Osteoblast (primary cell): Measurements from ENCODE around the gene TMEM119. TPM values are rescaled to one million over a fixed set of nuclear protein-coding genes. Genes with fewer than 3 reads are reported as not detected.
A peak's percentile ranks its signal among the peaks of the same experiment; 100 is the strongest.

Source experiments
- DNase-seq: peaks from one replicate; pipeline ENCODE4 v3.0.0; 2011; ENCODE audit warnings: low spot score, mixed read lengths; ENCODE audit not compliant: insufficient read length; ENCODE audit errors: missing footprints
- H2AFZ ChIP-seq: 2 replicates; pipeline ENCODE4 v1.6.0; 2011; ENCODE audit warnings: mild to moderate bottlenecking, low read length
- H3K27ac ChIP-seq: 2 replicates; pipeline ENCODE4 v1.5.1; 2011; ENCODE audit warnings: mild to moderate bottlenecking, low read depth, low read length, moderate library complexity
- H3K27me3 ChIP-seq: 2 replicates; pipeline ENCODE4 v1.6.0; 2012; ENCODE audit warnings: mild to moderate bottlenecking, control low read depth, inconsistent platforms, low read length, moderate library complexity; ENCODE audit not compliant: insufficient read depth
- H3K36me3 ChIP-seq: 2 replicates; pipeline ENCODE4 v1.5.1; 2011; ENCODE audit warnings: mild to moderate bottlenecking, low read length, control low read depth, moderate library complexity; ENCODE audit not compliant: insufficient read depth
- H3K4me1 ChIP-seq: 2 replicates; pipeline ENCODE4 v1.5.1; 2011; ENCODE audit warnings: mild to moderate bottlenecking, low read length, control low read depth, moderate library complexity; ENCODE audit not compliant: insufficient read depth
- H3K4me2 ChIP-seq: 2 replicates; pipeline ENCODE4 v1.6.0; 2011; ENCODE audit warnings: mild to moderate bottlenecking, low read length; ENCODE audit not compliant: insufficient read depth
- H3K4me3 ChIP-seq: fragments of 200-600 bp; sonication (generic); 3 replicates; pipeline ENCODE4 v1.5.1; 2012; ENCODE audit warnings: mild to moderate bottlenecking, low read length, inconsistent platforms; ENCODE audit not compliant: insufficient read depth
- H3K79me2 ChIP-seq: 2 replicates; pipeline ENCODE4 v1.6.0; 2012; ENCODE audit warnings: mild to moderate bottlenecking, low read length, control low read depth, inconsistent platforms; ENCODE audit not compliant: insufficient read depth
- H3K9me3 ChIP-seq: 2 replicates; pipeline ENCODE4 v1.5.1; 2011; ENCODE audit warnings: low read depth, low read length, control low read depth
- H4K20me1 ChIP-seq: 2 replicates; pipeline ENCODE4 v1.6.0; 2012; ENCODE audit warnings: mild to moderate bottlenecking, low read length, control low read depth; ENCODE audit not compliant: insufficient read depth
- CTCF ChIP-seq: IDR thresholded peaks from 2 replicates; pipeline ENCODE4 v1.5.1; 2011; ENCODE audit warnings: mild to moderate bottlenecking, low read depth, low read length, moderate library complexity; ENCODE audit errors: extremely low read depth
- total RNA-seq: library from RNA; depleted of rRNA; stranded (reverse); fragments of >200 nt; gene quantifications from 2 replicates; pipeline ENCODE4 v1.2.3, GENCODE V29; 2012

Gene TMEM119
- total RNA-seq, 1 donor: 359 TPM

GRCh38 chr12:108612788-108613282 lies 15.0 kb upstream of the TMEM119 start:
- Histone ChIP-seq H3K4me1 (peaks cover 37% of the 10 kb centered on the region), H3K27ac (peak overlapping the region; percentile 89), H3K4me3 (no peak overlapping the region), H3K4me2 (no peak overlapping the region), H3K79me2 (no peaks in the 10 kb centered on the region), H4K20me1 (no peaks in the 10 kb centered on the region), H3K36me3 (no peaks in the 10 kb centered on the region), H3K9me3 (peaks cover 5% of the 10 kb centered on the region), H2AFZ (no peak overlapping the region), H3K27me3 (no peaks in the 10 kb centered on the region)
- TF ChIP-seq CTCF: no peak
- DNase-seq: peak; percentile 48

- Histone ChIP-seq H3K27me3 (no peaks in the 10 kb centered on the region), H3K79me2 (no peaks in the 10 kb centered on the region), H3K36me3 (no peaks in the 10 kb centered on the region), H3K4me3 (no peak overlapping the region), H4K20me1 (no peaks in the 10 kb centered on the region), H3K4me2 (peak overlapping the region; percentile 51), H3K9me3 (peaks cover 5% of the 10 kb centered on the region), H3K27ac (peak overlapping the region; percentile 89), H3K4me1 (peaks cover 30% of the 10 kb centered on the region), H2AFZ (peak overlapping the region; percentile 65)
- TF ChIP-seq CTCF: peak; percentile 72
- DNase-seq: peak; percentile 97
Measured at GRCh38 chr12:108611884-108612415, 14.1 kb upstream of the TMEM119 start.

GRCh38 chr12:108610856-108611605 lies 13.1 kb upstream of the TMEM119 start:
- Histone ChIP-seq H3K27ac (peak overlapping the region; percentile 89), H4K20me1 (no peaks in the 10 kb centered on the region), H3K27me3 (no peaks in the 10 kb centered on the region), H2AFZ (no peak overlapping the region), H3K4me3 (no peak overlapping the region), H3K4me2 (no peak overlapping the region), H3K9me3 (peaks cover 3% of the 10 kb centered on the region), H3K36me3 (no peaks in the 10 kb centered on the region), H3K4me1 (peaks cover 25% of the 10 kb centered on the region), H3K79me2 (no peaks in the 10 kb centered on the region)
- no peak for TF ChIP-seq CTCF
- peak; percentile 44 for DNase-seq

GRCh38 chr12:108610336-108610815 lies 12.5 kb upstream of the TMEM119 start:
- Histone ChIP-seq H3K27me3 (no peaks in the 10 kb centered on the region), H3K79me2 (no peaks in the 10 kb centered on the region), H4K20me1 (no peaks in the 10 kb centered on the region), H3K36me3 (no peaks in the 10 kb centered on the region), H3K4me1 (peaks cover 25% of the 10 kb centered on the region), H3K27ac (peak overlapping the region; percentile 47), H3K9me3 (no peaks in the 10 kb centered on the region), H3K4me3 (no peak overlapping the region), H2AFZ (no peak overlapping the region), H3K4me2 (no peak overlapping the region)
- no peak for TF ChIP-seq CTCF
- DNase-seq: peak; percentile 13
